CD4-positive, alpha-beta T cell treated with Interleukin-17A for 4 hours (primary cell): ENCODE results near the gene LIAS.
"Not testable (repeated sequence)": the region's sequence is repeated elsewhere in the genome, so short reads cannot be mapped to it uniquely, and the experiment has no call there.

Experiments
- DNase-seq: peaks from one replicate; pipeline ENCODE4 v3.0.0-alpha.2; 2020; ENCODE audit warnings: mixed read lengths

The LIAS gene

DNA sequence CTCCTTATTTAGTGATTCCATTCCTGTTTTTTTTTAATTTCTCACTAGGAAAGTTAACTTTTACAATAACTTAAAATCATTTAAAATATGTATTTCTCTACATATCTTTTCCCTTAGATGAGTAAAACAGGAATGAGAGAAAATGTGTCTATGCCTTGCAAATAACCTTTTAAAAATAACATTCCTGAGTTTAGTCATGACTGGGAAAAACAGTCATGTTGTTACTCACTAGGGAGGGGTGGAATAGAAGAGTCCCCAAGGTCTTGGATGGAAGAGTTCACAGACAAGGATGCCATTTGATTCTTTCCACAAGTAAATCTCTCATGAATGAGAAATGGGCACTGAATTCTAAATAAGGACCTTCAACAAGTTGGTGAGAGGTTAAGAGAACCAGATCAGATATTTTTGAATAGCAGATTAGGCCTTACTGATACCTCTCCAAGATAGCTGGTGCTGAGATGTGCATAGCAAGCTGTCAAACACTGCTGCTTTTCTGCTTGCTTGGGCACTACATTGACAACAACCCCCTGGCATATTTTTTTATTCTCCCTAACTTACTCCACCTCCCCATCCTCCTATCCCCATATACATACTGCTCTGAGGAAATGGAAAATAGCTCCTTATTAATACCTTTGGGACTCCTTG lies 43.3 kb downstream of the LIAS start:
- DNase-seq, result no peak

DNA sequence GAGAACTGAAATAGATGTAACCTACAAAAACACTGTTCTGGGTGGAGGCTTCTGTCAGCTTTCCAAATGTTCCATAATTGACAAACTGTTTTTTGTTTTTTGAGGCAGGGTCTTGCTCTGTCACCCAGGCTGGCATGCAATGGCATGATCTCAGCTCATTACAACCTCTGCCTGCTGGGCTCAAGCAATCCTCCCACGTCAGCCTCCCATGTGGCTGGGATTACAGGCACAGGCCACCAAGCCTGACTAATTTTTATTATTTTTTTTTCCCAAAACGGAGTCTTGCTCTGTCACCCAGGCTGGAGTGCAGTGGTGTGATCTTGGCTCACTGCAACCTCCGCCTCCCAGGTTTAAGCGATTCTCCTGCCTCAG lies 43.8 kb downstream of the LIAS start:
- not testable (repeated sequence) for DNase-seq

GRCh38 chr4:39504538-39504937 lies 45.7 kb downstream of the LIAS start:
- DNase-seq, result no peak

GRCh38 chr4:39505581-39505980 lies 46.7 kb downstream of the LIAS start:
- DNase-seq, result no peak

DNA sequence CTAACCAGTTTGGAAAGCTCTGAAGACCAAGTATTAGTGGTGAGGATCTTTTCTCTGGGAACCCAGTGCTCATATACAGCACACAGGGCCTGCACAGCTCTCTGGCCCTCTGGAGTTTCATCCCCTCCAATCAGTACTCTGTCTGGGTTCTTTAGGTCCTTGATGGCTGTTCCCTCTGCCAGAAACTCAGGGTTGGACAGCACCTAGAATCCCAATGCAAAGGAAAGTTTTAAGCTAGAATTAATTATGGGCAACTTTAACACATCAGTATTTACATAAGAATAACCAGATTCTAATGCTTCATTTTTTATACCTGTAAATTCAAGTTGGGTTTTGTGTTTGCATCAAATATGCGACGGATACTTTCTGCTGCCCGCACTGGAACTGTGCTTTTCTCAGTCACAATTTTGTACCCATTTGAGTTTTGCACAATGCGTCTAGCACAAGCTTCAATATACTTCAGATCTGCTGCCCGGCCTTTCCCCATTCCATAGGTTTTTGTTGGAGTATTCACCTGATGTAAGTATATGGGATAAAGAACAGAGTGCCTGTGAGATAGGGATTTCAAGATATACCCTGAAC lies 51.6 kb downstream of the LIAS start:
- no peak for DNase-seq

GRCh38 chr4:39514266-39514665 lies 55.4 kb downstream of the LIAS start:
- DNase-seq, result not testable (repeated sequence)

- no peak for DNase-seq
Observed at GRCh38 chr4:39514888-39515401, 56.1 kb downstream of the LIAS start.

GRCh38 chr4:39515669-39516401 lies 57.0 kb downstream of the LIAS start:
- DNase-seq, result not testable (repeated sequence)

DNA sequence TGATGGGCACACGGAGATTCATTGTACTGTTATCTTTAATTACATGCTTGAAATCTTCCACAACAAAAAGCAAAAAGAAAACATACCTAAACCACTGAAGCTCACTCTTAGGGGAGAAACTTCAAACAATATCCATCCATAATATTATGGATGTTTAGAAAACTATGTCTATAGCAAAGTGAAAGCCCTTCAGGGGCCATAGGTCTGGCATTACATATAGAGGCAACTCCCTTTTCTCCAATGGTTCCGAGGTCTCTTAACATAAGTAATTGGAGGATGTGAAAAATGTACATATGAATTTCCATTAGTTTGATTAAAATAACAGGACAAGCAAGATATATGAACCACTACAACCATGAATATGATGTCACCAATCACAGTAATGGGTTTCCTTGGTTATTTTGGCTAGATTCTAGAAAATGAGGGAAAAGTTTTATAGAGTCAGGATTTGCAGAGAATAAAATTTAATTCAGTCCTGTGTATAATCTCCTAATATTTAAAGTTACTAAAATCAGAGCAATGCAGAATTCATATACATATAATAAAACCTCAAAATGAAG lies 57.6 kb downstream of the LIAS start:
- no peak for DNase-seq

DNA sequence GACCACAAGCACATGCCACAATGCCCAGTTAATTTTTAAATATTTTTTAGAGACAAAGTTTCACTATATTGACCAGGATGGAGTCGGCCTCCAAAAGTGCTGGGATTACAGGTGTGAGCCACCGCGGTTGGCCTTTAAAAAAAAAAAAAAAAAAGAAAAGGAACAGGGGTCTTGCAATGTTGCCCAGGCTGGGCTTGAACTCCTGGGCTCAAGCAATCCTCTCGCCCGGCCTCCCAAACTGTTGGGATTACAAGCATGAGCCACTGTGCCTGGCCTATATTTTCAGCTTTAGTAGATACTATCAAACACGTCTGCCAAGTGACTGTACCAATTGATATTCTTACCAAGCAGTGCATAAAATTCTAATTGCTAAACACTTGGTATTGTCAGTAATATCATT lies 59.6 kb downstream of the LIAS start:
- no peak for DNase-seq

DNA sequence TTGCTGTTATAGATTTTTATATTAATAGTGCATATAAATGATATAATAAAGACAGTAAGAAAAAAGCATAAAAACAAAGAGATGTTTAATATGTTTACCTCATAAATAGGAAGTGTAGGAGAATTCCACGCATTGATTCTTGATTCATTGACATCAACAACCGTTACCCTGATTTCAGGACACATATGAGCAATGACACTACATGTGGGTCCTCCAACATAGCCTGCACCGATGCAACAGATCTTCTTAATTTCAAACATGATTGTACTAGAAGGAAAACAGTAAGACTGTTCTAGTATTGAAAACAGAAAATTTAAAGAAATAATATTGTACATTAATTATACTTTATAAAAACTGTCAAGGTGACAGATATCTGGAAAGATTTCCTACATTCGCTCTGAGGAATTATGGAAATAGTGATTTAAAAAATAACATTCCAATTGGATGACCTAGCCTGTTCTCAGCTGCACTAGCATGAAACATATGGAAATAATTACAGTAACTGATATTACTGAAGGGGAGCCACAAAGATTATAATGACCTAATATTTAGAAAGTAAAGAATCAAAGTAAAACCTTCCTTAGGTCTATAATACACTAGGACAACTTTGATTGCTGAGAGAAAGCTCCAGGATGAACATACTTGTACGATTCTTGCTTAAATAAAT lies 62.5 kb downstream of the LIAS start:
- no peak for DNase-seq

DNA sequence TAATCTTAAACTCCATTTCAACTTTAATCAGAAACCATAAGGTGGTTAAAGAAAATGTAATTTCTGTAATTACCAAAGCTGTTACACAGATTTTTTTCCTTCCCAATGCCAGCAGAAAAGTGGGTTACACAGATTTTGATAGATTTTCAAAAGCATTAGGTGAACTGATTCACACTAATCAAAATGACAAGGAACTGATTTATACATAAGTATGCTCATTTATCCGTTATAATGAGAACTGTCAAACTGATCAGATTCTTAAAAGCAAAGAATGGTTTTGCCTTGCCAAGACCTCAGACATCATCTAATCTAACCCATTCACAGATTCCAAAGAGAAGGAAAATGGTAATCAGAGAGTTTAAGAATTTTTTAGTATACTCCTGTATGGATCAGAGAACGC lies 63.2 kb downstream of the LIAS start:
- DNase-seq, result no peak

- no peak for DNase-seq
Observed at GRCh38 chr4:39524161-39524957, 65.5 kb downstream of the LIAS start.

GRCh38 chr4:39525822-39526690 lies 67.2 kb downstream of the LIAS start:
- DNase-seq, result no peak

DNA sequence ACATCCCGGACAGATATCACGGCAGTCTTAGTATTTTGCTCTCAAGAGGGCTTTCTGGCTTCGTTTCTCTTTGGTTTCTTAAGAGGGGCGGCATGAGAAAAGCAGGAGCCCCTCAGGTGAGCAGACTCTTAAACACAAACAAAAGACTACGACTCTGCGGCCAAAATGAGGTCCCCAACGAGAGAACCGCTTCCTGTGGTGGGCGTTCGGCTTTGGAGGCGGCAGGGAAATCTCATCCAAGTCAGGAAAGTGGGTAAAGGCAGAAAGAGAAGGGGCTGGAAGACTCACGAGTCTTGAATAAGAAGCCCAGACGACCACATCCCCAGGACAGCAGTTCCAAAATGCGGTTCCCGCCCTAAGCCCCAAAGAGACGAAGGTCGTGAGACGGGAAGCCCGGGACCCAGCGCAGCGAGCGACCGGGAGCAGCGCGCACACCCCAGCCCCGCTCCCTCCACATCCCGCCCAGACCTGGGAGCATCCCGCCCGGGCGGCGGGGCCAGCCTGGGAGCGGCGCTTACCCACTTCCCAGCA lies 68.0 kb downstream of the LIAS start:
- no peak for DNase-seq

DNA sequence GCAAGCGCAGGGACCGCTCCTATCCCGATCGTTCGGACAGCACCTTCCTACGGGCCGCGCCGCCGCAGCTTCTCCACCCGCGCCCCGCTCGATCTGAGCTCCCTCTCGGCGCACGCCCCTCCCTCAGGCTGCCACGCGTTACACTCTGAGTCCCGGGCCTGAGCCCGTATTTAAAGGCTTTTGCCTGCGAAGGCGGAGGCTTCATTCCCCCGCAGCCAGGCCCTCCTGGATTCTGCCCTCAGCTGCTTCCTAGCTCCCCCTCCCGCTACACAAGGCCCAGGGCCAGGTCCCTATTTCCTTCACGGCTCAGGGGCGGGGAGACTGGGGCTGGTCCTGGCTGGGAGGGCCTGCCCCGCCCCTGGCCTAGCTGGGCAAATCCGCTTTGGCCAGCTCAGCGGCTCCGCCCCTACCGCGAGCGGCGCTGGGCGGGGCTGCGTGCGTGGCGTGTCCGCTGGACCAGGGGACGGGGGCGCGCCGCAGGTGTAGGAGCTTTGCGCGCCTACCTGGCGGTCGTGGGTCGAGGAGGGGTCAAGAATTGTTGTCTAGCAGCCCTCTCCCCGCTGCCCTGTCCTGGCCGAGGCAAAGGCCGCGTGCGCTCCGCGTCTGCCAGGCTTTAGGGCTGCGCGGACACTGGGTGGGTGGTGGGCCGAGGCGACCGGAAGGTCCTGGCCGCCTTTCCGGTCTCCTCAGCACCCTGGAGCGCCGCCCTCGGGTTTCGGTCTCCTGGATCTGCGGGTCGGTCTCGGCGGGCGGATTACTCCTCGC lies 68.6 kb downstream of the LIAS start, which contains the start of gene UGDH:
Gene UGDH, minus strand, starts transcription at position 144 of the 765 bp plus-strand sequence. CDS start 5,927 bp downstream, outside the sequence.
- peak; percentile 95 for DNase-seq

DNA sequence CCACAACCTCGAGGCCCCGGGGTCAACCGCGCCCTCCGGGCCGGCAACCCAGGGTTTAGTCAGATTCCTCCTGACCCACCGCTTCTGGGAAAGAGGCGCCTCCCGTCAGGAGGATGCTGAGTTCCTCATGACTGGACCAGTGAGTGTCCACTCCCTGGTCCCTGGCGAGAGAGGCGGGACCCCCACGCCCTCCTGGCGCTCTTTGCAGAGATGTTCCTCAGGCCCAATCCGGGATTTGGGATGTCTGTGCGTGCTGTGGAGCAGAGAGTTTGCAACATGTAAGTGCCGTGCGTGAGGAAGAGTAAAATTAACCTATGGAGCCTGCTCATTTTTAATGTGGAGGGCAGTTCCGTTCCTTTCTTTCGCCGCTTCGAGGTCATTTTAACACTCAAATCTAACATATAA lies 69.2 kb downstream of the LIAS start:
- no peak for DNase-seq
